Measurements from ENCODE around the gene BEGAIN. TPM values are rescaled to one million over a fixed set of nuclear protein-coding genes. Genes with fewer than 3 reads are reported as not detected.

BEGAIN gene
- total and polyA plus RNA-seq, 2 of the 8 experiments (the other 6 are each of a cell fraction or from before 2014, with no cell fraction given), result 2.9 to 3.0 TPM

GRCh38 chr14:100615736-100616695 is 28.8 kb upstream of the BEGAIN start:
- Histone ChIP-seq H3K23ac (ENCODE audit: insufficient read length) (no peak overlapping the region), H3K4ac (replicated peaks; ENCODE audit: insufficient read length, low read depth, low read length) (no peak overlapping the region), H3K4me2 (ENCODE audit: insufficient read depth in 1 of 2, low read depth in 2 of 2, low read length in 2 of 2) (no peak overlapping the region), H4K20me1 (replicated peaks in 1 of 2; ENCODE audit: control insufficient read depth in 1 of 2, insufficient read depth in 2 of 2, low read length in 2 of 2) (no peaks in the 10 kb centered on the region), H3K23me2 (ENCODE audit: low read depth, low read length) (peaks cover under 1% of the 10 kb centered on the region; the same call in 1 of the 2 replicates), H3K27me3 (replicated peaks in 1 of 4; ENCODE audit: control insufficient read depth in 3 of 4, extremely low read depth in 1 of 4, insufficient read depth in 3 of 4, low read length in 3 of 4) (peaks cover 0 to 6% (median 0%) of the 10 kb centered on the region in 4 experiments; a peak in 2 of 7 replicates), H2BK12ac (ENCODE audit: low read depth, low read length) (no peak overlapping the region), H3K79me2 (ENCODE audit: control insufficient read depth in 1 of 2, insufficient read depth in 2 of 2, low read length in 2 of 2) (no peaks in the 10 kb centered on the region), H2BK5ac (ENCODE audit: low read depth, low read length) (no peak overlapping the region), H2AFZ (ENCODE audit: low read length) (no peak overlapping the region), H3K56ac (replicated peaks; ENCODE audit: insufficient read length, low read depth, low read length) (no peak overlapping the region), H3K36me3 (ENCODE audit: control insufficient read depth in 2 of 4, insufficient read depth in 4 of 4, low read length in 3 of 4) (no peaks in the 10 kb centered on the region), H2BK20ac (ENCODE audit: low read length) (no peak overlapping the region), H3K9ac (replicated peaks in 1 of 4; ENCODE audit: extremely low read depth in 1 of 4, low read depth in 3 of 4, low read length in 3 of 4) (no peak overlapping the region), H3K18ac (ENCODE audit: extremely low read depth, low read length) (no peak overlapping the region), H2BK120ac (replicated peaks; ENCODE audit: low read depth, low read length) (no peak overlapping the region), H2AK5ac (ENCODE audit: low read depth, low read length) (no peak overlapping the region), H2BK15ac (ENCODE audit: low read length) (no peak overlapping the region), H4K5ac (ENCODE audit: insufficient read length, low read depth, low read length) (no peak overlapping the region), H4K91ac (replicated peaks; ENCODE audit: insufficient read length, low read length) (no peak overlapping the region), H3K14ac (ENCODE audit: insufficient read length) (no peak overlapping the region), H3K4me1 (replicated peaks in 1 of 4; ENCODE audit: control insufficient read depth in 3 of 4, insufficient read depth in 4 of 4, low read length in 3 of 4) (no peaks in the 10 kb centered on the region; a peak in 1 of 7 replicates), H3K9me3 (ENCODE audit: insufficient read depth in 2 of 2, low read depth in 1 of 2, low read length in 1 of 2) (no peaks in the 10 kb centered on the region), H3K27ac (ENCODE audit: low read depth, low read length) (no peak overlapping the region), H3K4me3 (ENCODE audit: extremely low read depth in 1 of 4, insufficient read depth in 2 of 4, low read depth in 3 of 4, low read length in 4 of 4) (no peak overlapping the region), H3K79me1 (ENCODE audit: low read depth, low read length) (no peaks in the 10 kb centered on the region), H4K8ac (ENCODE audit: extremely low read depth, insufficient read depth, low read length) (no peak overlapping the region)
- ChIA-PET CTCF (ENCODE audit: partially characterized antibody) (interaction anchor here (0.6 to 4.0 kb wide), 6 partner anchors 14 to 131 kb away, joined by 3 to 24 read pairs (median 5); no protein-coding TSS in a partner anchor), POLR2A (ENCODE audit: partially characterized antibody) (interaction anchor here (2.1 kb wide), 1 partner anchor 15 kb away, joined by 5 read pairs; no protein-coding TSS in a partner anchor)
- no peak for TF ChIP-seq RBBP5 (IDR thresholded peaks at IDR 0.05; ENCODE audit: borderline replicate concordance, low read depth, low read length)
- TF ChIP-seq PHF8 (conservative IDR thresholded peaks at IDR 0.05; ENCODE audit: low read depth, low read length), result no peak
- TF ChIP-seq CREB1 (IDR thresholded peaks at IDR 0.05), result no peak
- TF ChIP-seq NANOG (IDR thresholded peaks at IDR 0.05; ENCODE audit: insufficient read depth, low read depth, low read length, poor library complexity, severe bottlenecking), result no peak
- WGBS, 2 experiments (ENCODE audit: extremely low coverage in 1 of 2, insufficient coverage in 1 of 2, insufficient read length in 1 of 2, insufficient replicate concordance in 2 of 2, low coverage in 1 of 2, low lambda C conversion rate in 2 of 2, missing lambda C conversion rate in 1 of 2), result 94% methylated on average over 25 of the region's 25 CpGs; no CpG with 5 or more reads in 1 of the 2 experiments
- no peak for FAIRE-seq
- no peak for DNase-seq (ENCODE audit: low read depth in 1 of 2, low spot score in 2 of 2)

All from H1 (cell line).